GM21360 (cell line): Measurements from ENCODE around the gene CTSA.

Experiments used
- ATAC-seq: cut with Tn5 transposase; IDR thresholded peaks from one replicate; pipeline ENCODE4 v1.9.1; 2021; ENCODE audit warnings: mild to moderate bottlenecking, moderate library complexity; ENCODE audit not compliant: unreplicated experiment

Gene CTSA

GRCh38 chr20:45890985-45891983 is at the start of gene CTSA, which contains the start of gene NEURL2:
CTSA (plus strand) TSS chr20:45891335; CDS start chr20:45891569, 234 bp downstream.
NEURL2 (minus strand) TSS chr20:45891208; CDS start chr20:45890991, 217 bp downstream.
- ATAC-seq = peak; percentile 69

DNA sequence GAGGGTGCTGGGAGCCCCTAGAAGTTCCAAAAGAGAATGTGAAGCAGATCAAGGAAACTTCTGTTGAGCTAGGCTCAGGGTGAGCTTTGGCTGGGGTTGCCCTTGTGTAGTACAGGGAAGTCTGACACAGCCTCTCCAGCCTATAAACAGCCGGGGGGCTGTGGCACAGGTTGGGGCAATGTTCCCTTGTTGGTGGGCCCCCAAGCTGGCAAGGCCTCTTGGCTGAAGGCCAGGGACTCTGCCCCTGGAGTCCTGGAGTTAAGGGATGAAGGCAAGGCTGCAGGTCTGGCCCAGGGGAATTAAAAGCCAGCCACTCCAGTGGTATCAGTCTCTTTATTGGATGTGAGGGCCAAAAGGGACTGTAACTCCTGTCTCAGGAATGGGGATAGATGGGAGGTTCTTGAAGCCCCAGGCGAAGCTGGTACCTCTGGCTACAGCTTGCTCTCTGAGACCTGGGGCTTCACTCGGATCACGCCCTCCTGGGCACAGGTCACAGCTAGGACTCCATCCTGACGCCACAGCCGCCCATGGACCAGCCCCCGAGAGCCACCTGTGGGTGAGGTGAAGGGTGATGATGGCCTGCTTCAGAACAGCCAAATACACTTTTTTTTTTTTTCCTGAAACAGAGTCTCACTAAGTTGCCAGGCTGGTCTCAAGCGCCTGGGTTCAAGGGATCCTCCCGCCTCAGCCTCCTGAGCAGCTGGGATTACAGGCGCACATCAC is 49.6 kb upstream of the CTSA start:
- no peak for ATAC-seq

- ATAC-seq = peak; percentile 76
Observed at GRCh38 chr20:45842169-45842812, 48.8 kb upstream of the CTSA start.

- no peak for ATAC-seq
Observed at GRCh38 chr20:45843506-45843905, 47.6 kb upstream of the CTSA start.

DNA sequence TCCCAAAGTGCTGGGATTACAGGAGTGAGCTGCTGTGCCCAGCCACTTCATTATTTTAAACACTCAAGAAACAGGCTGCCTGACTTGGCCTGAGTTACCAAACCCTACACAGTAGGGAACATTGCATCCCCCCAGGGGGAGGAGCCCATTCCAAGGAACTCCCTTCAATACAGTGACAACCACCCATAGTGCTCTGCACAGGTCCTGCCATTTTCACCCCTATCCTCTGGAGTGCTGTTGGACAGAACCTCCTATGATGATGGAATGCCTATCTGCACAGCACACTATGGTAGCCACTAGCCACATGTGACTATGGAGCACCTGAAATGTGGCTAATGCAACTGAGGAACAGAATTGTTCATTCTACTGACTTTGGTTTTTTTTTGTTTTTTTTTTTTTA is 45.7 kb upstream of the CTSA start:
- ATAC-seq = no peak

DNA sequence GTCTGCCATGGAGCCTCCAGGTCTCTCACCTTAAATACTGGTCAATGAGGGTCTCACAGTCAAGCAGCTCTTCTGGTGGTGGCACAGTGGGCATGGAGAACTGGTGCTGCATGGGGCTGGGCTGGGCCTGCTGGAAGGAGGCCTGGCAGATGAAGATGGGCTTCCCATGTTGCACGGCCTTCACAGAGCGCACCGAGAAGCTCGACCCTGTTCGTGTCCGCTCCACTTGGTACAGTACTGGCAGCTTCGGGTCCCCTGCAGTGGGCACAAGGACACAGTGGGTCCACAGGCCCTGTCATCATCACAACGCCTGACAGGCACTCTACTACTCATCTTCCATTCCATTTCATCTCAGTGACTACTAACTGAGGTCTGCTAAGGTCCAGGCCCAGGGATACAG is 42.7 kb upstream of the CTSA start:
- no peak for ATAC-seq

DNA sequence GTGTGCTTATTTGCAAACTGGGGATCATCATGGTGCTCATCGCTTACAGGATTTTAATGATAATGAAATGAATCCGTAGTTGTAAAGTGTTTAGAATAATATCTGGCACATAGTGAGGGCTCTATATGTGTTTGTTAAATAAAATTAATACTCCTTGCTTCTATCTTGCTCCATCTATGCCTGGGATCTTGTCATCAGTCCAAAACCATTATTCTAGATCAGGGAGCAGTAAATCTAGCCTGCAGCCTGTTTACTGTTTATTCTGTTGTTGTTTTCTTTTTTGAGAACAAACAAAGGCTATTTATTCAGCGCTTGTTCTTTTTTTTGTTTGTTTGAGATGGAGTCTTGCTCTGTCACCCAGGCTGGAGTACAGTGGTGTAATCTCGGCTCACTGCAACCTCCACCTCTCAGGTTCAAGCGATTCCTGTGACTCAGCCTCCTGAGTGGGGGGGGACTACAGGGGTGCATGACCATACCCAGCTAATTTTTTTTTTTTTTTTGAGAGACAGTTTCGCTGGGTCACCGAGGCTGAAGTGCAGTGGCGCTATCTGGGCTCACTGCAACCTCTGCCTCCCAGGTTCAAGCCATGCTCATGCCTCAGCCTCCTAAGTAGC is 42.1 kb upstream of the CTSA start:
- ATAC-seq = no peak

DNA sequence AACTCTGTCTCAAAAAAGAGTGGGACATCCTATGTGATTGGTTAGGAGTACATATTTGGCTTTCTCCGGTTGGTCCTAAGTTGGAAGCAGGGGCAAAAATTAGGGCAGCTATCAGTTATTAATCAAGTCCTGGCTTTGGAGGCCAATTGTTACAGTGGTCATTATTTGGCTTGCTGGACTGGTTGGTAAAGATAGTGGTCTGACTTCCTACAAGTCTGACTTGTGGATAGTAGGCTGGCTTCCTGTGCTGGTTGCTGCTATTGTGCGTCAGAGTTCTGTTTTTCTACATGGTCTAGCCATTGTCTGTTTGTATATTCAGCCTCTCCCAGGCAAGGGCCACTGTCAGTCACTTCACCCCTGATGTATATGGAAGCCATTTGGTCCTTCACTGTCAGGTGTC is 40.9 kb upstream of the CTSA start:
- ATAC-seq = no peak

- ATAC-seq = no peak
Observed at GRCh38 chr20:45850926-45851325, 40.2 kb upstream of the CTSA start.

- ATAC-seq = no peak
Observed at GRCh38 chr20:45851501-45851900, 39.6 kb upstream of the CTSA start.

GRCh38 chr20:45852326-45852725 is 38.8 kb upstream of the CTSA start:
- no peak for ATAC-seq

GRCh38 chr20:45853484-45853883 is 37.7 kb upstream of the CTSA start:
- ATAC-seq = no peak

DNA sequence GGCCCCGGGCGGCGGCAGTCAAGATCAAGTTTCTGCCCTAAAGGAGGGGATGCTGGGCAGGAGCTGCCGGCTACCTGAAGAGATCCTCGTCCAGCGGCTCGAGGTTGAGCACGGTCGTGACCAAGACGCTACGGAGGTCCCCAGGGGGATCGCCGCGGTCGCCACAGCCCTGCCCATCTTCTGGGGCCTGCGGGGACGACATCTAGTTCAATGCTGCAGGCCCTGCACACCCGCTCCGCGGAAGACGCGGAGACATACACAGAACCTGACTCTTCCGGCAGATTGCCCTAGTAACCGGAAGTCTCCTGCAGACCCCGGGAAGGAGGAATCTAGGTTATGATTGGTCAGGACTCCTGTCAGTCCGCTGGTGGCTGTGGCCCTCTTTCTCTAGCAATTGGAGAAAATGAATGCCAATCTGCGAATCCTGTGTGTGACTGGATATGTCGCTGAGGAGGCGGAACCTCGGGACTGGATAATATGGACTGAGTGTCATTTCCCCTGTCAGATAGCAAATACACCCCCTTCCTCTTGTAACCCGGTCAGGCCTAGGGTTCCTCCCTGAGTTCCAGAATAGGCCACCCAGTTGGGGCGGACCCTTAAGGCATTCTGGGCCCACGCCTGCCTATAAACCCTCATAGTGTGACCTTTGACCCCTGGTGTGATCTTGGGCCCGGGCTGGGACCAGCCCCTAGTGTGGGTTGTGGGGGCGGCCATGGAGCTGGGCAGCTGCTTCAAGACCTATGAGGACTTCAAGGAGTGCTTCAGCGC is 33.8 kb upstream of the CTSA start, which contains the start of the genes ACOT8 and ZSWIM3:
Gene ACOT8 (minus strand): TSS at position 279 of the 768 bp plus-strand sequence. CDS start 77 bp downstream, at position 202.
Gene ZSWIM3 (plus strand): TSS at position 501 of the 768 bp plus-strand sequence. CDS start 212 bp downstream, at position 713.
- ATAC-seq = peak; percentile 94

GRCh38 chr20:45857882-45858216 is 33.3 kb upstream of the CTSA start:
- ATAC-seq = peak; percentile 15

GRCh38 chr20:45859916-45860315 is 31.2 kb upstream of the CTSA start:
- ATAC-seq = no peak

DNA sequence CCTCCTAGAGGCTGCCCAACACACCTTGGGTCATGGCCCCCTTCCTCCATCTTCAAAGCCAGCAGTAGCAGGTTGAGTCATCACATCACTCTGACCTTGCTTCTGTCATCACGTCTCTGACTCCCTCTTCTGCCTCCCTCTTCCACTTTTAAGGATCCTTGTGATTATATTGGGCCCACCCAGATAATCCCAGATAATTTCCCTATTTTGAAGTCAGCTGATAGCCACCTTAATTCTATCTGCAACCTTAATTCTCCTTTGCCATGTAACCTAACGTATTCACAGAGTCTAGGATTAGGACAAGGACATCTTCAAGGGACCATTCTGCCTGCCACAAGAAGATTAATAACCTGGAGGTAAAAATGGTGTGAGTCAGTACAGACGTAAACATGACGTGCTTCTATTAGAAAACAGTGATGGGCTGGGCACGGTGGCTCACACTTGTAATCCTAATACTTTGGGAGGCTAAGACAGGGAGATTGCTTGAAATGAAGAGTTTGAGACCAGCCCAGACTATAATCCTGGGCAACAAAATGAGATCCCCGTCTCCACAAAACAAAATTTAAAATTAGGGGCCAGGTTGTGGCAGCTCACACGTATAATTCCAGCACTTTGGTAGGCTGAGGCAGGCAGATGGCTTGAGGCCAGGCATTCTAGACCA is 30.4 kb upstream of the CTSA start:
- no peak for ATAC-seq

DNA sequence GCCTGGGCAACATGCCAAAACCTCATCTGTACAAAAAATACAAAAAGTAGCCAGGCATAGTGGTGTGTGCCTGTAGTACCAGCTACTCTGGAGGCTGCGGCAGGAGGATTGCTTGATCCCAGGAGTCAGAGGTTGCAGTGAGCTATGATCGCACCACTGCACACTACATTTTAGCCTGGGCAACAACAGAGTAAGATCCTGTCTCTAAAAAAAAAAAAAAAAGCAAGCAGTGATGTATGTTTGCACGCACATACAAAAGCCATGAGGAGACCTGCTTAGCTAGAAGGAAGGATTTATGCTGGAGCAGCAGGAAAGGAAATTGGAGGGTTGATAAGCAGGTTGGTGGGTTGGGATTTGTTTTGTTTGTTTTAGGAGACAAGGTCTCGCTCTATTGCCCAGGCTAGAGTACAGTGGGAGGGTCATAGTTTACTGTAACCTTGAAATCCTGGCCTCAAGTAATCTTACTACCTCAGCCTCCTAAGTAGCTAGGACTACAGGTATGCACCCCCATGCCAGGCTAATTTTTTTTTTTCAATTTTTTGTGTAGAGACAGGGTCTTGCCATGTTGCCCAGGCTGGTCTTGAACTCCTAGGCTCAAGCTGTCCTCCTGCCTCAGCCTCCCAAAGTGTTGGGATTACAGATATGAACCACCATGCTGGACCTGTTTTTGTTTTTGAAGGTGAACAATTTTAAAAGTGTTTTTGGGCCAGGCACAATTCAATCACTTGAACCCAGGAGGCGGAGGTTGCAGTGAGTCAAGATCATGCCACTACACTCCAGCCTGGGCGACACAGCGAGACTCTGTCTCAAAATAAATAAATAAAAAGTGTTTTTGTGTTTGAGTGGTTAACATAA is 29.7 kb upstream of the CTSA start:
- no peak for ATAC-seq
